Fibroblast of villous mesenchyme (primary cell): ENCODE data around the gene PDZD2. TPM values are rescaled to one million over a fixed set of nuclear protein-coding genes. Genes with fewer than 3 reads are reported as not detected.

Experiments used
- DNase-seq: peaks from one replicate; pipeline ENCODE4 v3.0.0-alpha.2; 2010; ENCODE audit warnings: low read depth
- H3K4me3 ChIP-seq: 2 replicates; pipeline ENCODE4 v1.5.1; 2011; ENCODE audit warnings: low read depth, mild to moderate bottlenecking, low read length
- total RNA-seq: library from RNA; depleted of rRNA; stranded (reverse); fragments of >200 nt; gene quantifications from 2 replicates; pipeline ENCODE4 v1.2.3, GENCODE V29; 2012
- TF ChIP-seq, protein P1 (sequence below): IDR thresholded peaks from 2 replicates; pipeline ENCODE4 v1.5.1; 2012; ENCODE audit warnings: low read depth, mild to moderate bottlenecking, low read length; ENCODE audit not compliant: insufficient read depth

PDZD2 gene
- total RNA-seq, 1 donor: 2.6 TPM

DNA sequence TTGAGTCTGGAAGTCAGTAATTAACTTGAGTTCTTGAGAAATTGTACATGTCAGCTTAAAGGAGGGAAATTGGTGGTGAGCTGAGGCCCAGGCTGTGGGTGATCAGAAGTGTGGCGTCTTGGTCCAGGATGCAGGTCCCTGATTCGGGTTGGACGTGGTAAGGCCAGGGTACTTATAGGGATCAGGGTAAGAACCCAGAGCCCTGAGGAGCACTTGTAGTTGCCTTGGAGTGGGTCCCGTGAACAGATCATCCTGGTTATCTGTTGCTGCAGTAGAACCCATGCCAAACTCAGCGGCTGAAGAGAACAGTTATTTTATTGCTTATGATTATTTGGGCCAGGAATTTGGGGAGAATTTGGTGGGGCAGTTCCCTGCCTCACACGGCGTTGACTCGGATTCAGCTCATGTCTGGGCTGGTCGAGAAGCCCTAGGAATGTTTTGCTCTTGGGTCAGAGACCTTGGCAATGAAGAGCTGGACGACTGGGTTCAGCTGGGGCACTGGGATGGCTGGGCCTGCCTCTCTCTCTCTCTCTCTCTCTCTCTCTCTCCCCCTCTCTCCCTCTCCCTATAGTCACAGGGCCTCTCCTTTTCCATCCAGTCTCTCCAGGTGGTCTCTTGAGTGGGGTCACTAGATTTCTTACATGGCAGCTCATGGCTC is 73.1 kb downstream of the PDZD2 start:
- H3K4me3 ChIP-seq: no peak overlapping the region
- no peak for DNase-seq
- TF ChIP-seq, protein P1, sequence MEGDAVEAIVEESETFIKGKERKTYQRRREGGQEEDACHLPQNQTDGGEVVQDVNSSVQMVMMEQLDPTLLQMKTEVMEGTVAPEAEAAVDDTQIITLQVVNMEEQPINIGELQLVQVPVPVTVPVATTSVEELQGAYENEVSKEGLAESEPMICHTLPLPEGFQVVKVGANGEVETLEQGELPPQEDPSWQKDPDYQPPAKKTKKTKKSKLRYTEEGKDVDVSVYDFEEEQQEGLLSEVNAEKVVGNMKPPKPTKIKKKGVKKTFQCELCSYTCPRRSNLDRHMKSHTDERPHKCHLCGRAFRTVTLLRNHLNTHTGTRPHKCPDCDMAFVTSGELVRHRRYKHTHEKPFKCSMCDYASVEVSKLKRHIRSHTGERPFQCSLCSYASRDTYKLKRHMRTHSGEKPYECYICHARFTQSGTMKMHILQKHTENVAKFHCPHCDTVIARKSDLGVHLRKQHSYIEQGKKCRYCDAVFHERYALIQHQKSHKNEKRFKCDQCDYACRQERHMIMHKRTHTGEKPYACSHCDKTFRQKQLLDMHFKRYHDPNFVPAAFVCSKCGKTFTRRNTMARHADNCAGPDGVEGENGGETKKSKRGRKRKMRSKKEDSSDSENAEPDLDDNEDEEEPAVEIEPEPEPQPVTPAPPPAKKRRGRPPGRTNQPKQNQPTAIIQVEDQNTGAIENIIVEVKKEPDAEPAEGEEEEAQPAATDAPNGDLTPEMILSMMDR: no peak

GRCh38 chr5:31717561-31717960 is 78.6 kb downstream of the PDZD2 start:
- no peak for DNase-seq
- TF ChIP-seq, protein P1: no peak
- H3K4me3 ChIP-seq: no peak overlapping the region

DNA sequence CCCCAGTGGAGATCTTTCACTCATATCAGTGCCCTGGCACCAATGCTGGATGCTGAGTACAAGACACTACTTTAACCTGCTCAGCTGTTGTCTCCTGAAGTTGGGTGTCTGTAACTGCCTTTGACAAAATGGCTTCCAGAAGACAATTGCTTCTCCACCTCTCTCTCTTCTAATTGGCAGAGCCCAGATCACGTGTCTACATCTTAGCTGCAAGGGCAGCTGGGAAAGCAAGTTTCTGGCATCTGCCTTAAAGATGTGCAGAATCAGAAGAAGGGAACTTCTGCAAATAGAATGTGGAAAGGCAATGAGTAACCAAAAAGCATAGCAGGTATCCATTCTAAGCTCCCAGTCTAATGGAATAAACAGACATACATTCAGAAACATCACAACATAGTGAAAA is 81.1 kb downstream of the PDZD2 start:
- no peak overlapping the region for H3K4me3 ChIP-seq
- TF ChIP-seq, protein P1: no peak
- no peak for DNase-seq

- TF ChIP-seq, protein P1: no peak
- H3K4me3 ChIP-seq: no peak overlapping the region
- no peak for DNase-seq
Observed at GRCh38 chr5:31720811-31721345, 81.9 kb downstream of the PDZD2 start.

DNA sequence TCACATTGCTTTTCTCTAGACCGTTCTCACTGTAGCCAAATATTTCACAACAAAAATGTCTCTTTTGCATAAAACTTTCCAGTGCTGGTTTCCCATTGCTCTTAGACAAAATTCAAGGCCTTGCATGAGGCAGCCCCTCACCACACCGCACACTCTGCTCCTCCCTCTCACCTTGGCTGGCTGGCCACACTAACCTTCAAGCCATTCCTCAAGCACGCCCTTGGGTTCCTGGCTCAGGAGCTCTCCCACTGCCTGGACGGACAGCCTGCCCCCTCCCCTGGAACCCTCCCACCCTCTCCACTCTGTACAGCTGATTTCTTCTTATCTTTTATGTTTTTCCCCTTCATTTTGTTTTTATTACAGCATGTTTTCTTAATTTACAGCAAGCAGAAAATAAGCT is 83.2 kb downstream of the PDZD2 start:
- no peak for DNase-seq
- TF ChIP-seq, protein P1: no peak
- no peak overlapping the region for H3K4me3 ChIP-seq

DNA sequence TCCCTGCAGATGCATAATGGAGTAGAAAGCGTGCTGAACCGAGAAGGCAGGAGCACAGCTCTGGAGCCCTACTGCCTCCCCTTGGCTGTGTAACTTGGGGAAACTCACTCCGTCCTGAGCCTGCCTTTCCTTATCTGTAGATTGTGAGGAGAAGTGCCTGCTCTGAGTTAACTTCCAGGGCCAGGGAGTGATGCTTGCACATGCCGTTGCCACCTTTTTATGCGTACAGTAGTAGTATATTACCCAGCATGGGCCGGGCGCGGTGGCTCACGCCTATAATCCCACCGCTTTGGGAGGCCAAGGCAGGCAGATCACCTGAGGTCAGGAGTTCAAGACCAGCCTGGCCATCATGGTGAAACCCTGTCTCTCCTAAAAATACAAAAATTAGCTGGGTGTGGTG is 87.1 kb downstream of the PDZD2 start:
- H3K4me3 ChIP-seq: no peak overlapping the region
- TF ChIP-seq, protein P1: no peak
- no peak for DNase-seq

- H3K4me3 ChIP-seq: no peak overlapping the region
- DNase-seq: no peak
- TF ChIP-seq, protein P1: no peak
Observed at GRCh38 chr5:31726952-31727351, 88.0 kb downstream of the PDZD2 start.
